ENCODE measurements around the gene R3HDM2. TPM values are rescaled to one million over a fixed set of nuclear protein-coding genes. Genes with fewer than 3 reads are reported as not detected.

Gene R3HDM2
- total and polyA plus RNA-seq, 2 experiments from 2014 or later, result 13.4 to 28.7 TPM

DNA sequence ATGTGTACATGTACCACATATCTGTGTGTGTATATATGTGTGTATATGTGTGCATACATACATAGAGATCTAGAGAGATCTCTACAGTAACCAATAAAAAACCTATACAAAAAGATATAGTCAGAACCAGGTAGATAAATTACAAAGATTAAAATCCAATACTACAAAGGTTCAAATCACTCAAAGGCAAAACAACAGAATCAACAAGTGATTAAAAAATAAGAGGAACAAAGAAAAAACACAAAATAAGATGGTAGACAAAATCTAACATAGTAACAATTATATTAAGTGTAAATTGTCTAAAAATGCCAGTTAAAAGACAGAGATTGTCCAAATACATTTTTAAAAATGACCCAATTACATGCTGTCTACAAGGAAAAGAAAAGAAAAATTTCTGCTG, 83.6 kb downstream of the R3HDM2 start:
- Histone ChIP-seq H3K79me2 (no peaks in the 10 kb centered on the region), H3K9me3 (ENCODE audit: low read depth) (no peaks in the 10 kb centered on the region), H3K4me1 (ENCODE audit: insufficient read depth) (peaks cover 3% of the 10 kb centered on the region), H2AFZ (no peak overlapping the region), H3K4me2 (no peak overlapping the region), H3K36me3 (replicated peaks; ENCODE audit: insufficient read depth, low read depth) (no peaks in the 10 kb centered on the region), H4K20me1 (ENCODE audit: insufficient read depth, poor library complexity, severe bottlenecking) (no peaks in the 10 kb centered on the region), H3K27me3 (no peaks in the 10 kb centered on the region), H3K4me3 (no peak overlapping the region), H3K27ac (no peak overlapping the region), H3K9me2 (replicated peaks; ENCODE audit: insufficient read depth) (no peaks in the 10 kb centered on the region)
- TF ChIP-seq EZH2 (IDR thresholded peaks at IDR 0.05; ENCODE audit: borderline replicate concordance), result no peak
- TF ChIP-seq, protein P1, sequence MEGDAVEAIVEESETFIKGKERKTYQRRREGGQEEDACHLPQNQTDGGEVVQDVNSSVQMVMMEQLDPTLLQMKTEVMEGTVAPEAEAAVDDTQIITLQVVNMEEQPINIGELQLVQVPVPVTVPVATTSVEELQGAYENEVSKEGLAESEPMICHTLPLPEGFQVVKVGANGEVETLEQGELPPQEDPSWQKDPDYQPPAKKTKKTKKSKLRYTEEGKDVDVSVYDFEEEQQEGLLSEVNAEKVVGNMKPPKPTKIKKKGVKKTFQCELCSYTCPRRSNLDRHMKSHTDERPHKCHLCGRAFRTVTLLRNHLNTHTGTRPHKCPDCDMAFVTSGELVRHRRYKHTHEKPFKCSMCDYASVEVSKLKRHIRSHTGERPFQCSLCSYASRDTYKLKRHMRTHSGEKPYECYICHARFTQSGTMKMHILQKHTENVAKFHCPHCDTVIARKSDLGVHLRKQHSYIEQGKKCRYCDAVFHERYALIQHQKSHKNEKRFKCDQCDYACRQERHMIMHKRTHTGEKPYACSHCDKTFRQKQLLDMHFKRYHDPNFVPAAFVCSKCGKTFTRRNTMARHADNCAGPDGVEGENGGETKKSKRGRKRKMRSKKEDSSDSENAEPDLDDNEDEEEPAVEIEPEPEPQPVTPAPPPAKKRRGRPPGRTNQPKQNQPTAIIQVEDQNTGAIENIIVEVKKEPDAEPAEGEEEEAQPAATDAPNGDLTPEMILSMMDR (IDR thresholded peaks at IDR 0.05; ENCODE audit: poor library complexity), result no peak
- no peak for TF ChIP-seq EZH2phosphoT487 (IDR thresholded peaks at IDR 0.05; ENCODE audit: low read depth, severe bottlenecking, unreplicated experiment)
- DNase-seq (ENCODE audit: low spot score), result no peak

DNA sequence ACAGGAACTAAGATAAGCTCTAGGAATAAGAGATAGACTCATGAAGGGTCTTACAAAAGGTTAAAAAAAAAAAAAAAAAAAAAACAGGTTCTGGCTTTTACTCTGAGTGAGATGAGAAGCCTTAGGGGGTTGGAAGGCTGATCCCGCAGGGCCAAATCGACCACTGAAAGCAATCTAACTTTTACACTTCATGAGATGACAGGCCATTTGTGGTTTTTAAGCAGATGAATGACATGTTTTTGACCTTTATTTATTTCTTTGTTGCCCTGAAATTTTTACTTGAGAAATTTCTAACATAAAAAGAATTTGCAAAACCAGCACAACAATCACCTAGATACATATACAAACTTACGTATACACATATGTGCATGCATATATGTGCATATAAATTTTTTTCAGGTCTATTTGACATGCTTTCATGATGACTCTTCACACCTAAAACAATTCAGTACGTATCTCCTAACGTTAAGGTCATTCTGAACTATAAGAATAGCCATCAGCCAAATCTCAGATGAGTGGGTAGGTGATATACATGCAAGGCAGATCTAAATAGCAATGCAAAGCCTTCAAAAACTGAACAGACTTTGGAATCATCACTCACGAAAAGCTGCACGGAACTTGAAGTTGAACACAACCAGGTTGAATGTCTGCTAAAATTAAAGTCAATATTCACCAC, 87.0 kb downstream of the R3HDM2 start:
- H3K9me2 ChIP-seq (replicated peaks; ENCODE audit: insufficient read depth), result no peaks in the 10 kb centered on the region
- no peak overlapping the region for H3K4me3 ChIP-seq
- no peak for TF ChIP-seq EZH2 (IDR thresholded peaks at IDR 0.05; ENCODE audit: borderline replicate concordance)
- TF ChIP-seq, protein P1 (IDR thresholded peaks at IDR 0.05; ENCODE audit: poor library complexity), result no peak
- H3K9me3 ChIP-seq (ENCODE audit: low read depth), result no peaks in the 10 kb centered on the region
- no peaks in the 10 kb centered on the region for H3K27me3 ChIP-seq
- H3K4me2 ChIP-seq, result no peak overlapping the region
- no peaks in the 10 kb centered on the region for H4K20me1 ChIP-seq (ENCODE audit: insufficient read depth, poor library complexity, severe bottlenecking)
- WGBS (ENCODE audit: low lambda C conversion rate, missing lambda C conversion rate), result 85% methylated on average over 7 of the region's 7 CpGs
- peaks cover 3% of the 10 kb centered on the region for H3K4me1 ChIP-seq (ENCODE audit: insufficient read depth)
- no peaks in the 10 kb centered on the region for H3K79me2 ChIP-seq
- H3K36me3 ChIP-seq (replicated peaks; ENCODE audit: insufficient read depth, low read depth), result no peaks in the 10 kb centered on the region
- H2AFZ ChIP-seq, result no peak overlapping the region
- no peak for DNase-seq (ENCODE audit: low spot score)
- no peak overlapping the region for H3K27ac ChIP-seq

DNA sequence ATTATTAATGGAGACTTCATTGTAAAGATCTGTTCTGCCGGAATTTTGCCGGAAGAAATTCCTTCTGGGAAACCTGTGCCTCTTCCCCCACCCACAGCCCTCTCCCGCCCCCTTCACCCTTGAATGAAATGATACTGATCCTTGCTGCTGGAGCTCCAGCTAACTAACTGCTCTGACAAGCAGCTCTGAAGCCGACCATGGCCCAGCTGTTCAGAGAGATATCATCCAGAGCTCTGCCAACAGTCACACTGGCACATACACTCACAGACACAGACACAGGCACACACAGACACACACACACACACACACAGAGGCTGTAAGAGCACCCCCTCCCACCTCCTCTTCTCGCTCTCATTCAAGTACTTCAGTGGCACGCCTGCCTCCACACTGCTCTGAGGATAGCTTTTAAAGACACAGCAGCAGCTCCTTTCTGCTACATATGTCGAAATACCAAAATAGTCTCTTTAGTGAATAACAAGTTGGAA, 88.6 kb downstream of the R3HDM2 start:
- Histone ChIP-seq H3K27ac (no peak overlapping the region), H3K79me2 (peaks cover 1% of the 10 kb centered on the region), H3K4me2 (peak overlapping the region; percentile 31), H3K27me3 (no peaks in the 10 kb centered on the region), H3K36me3 (replicated peaks; ENCODE audit: insufficient read depth, low read depth) (no peaks in the 10 kb centered on the region), H2AFZ (no peak overlapping the region), H4K20me1 (ENCODE audit: insufficient read depth, poor library complexity, severe bottlenecking) (no peaks in the 10 kb centered on the region), H3K4me3 (no peak overlapping the region), H3K9me3 (ENCODE audit: low read depth) (no peaks in the 10 kb centered on the region), H3K9me2 (replicated peaks; ENCODE audit: insufficient read depth) (no peaks in the 10 kb centered on the region), H3K4me1 (ENCODE audit: insufficient read depth) (peaks cover 3% of the 10 kb centered on the region)
- DNase-seq (ENCODE audit: low spot score), result peak; percentile 51
- TF ChIP-seq EZH2phosphoT487 (IDR thresholded peaks at IDR 0.05; ENCODE audit: low read depth, severe bottlenecking, unreplicated experiment) (no peak), EZH2 (IDR thresholded peaks at IDR 0.05; ENCODE audit: borderline replicate concordance) (no peak)
- TF ChIP-seq, protein P1 (IDR thresholded peaks at IDR 0.05; ENCODE audit: poor library complexity), result no peak
- WGBS (ENCODE audit: low lambda C conversion rate, missing lambda C conversion rate), result 62% methylated on average over 7 of the region's 7 CpGs
